Measurements from ENCODE around the gene DRC3.
"Not testable (repeated sequence)": the region's sequence is repeated elsewhere in the genome, so short reads cannot be mapped to it uniquely, and the experiment has no call there.

Gene DRC3

GRCh38 chr17:17941015-17941414 lies 31.6 kb upstream of the DRC3 start:
- DNase-seq: no peak

GRCh38 chr17:17942846-17943245 lies 29.8 kb upstream of the DRC3 start:
- DNase-seq: no peak

- DNase-seq: no peak
These were observed 29.2 kb upstream of the DRC3 start for GRCh38 chr17:17943281-17943984.

- no peak for DNase-seq
These were observed 28.4 kb upstream of the DRC3 start for GRCh38 chr17:17944242-17944641.

GRCh38 chr17:17944743-17945142 lies 27.9 kb upstream of the DRC3 start:
- DNase-seq: no peak

- DNase-seq: no peak
These were observed 26.6 kb upstream of the DRC3 start for GRCh38 chr17:17946093-17946492.

- DNase-seq: no peak
These were observed 25.4 kb upstream of the DRC3 start for GRCh38 chr17:17947309-17947708.

- no peak for DNase-seq
These were observed 24.7 kb upstream of the DRC3 start for GRCh38 chr17:17947966-17948365.

- no peak for DNase-seq
These were observed 22.3 kb upstream of the DRC3 start for GRCh38 chr17:17950347-17950746.

- no peak for DNase-seq
These were observed 21.9 kb upstream of the DRC3 start for GRCh38 chr17:17950806-17951205.

- no peak for DNase-seq
These were observed 21.1 kb upstream of the DRC3 start for GRCh38 chr17:17951524-17951923.

GRCh38 chr17:17952691-17953090 lies 20.0 kb upstream of the DRC3 start:
- no peak for DNase-seq

GRCh38 chr17:17954079-17954478 lies 18.6 kb upstream of the DRC3 start:
- DNase-seq: no peak

- not testable (repeated sequence) for DNase-seq
These were observed 16.8 kb upstream of the DRC3 start for GRCh38 chr17:17955790-17956341.

GRCh38 chr17:17957584-17957916 lies 15.1 kb upstream of the DRC3 start:
- no peak for DNase-seq

GRCh38 chr17:17958982-17959381 lies 13.7 kb upstream of the DRC3 start:
- DNase-seq: no peak

GRCh38 chr17:17959520-17960361 lies 12.9 kb upstream of the DRC3 start:
- no peak for DNase-seq

GRCh38 chr17:17960500-17961030 lies 12.1 kb upstream of the DRC3 start:
- DNase-seq: no peak

- no peak for DNase-seq
These were observed 9.6 kb upstream of the DRC3 start for GRCh38 chr17:17963066-17963465.

GRCh38 chr17:17963694-17964436 lies 8.8 kb upstream of the DRC3 start:
- no peak for DNase-seq

- no peak for DNase-seq
These were observed 8.0 kb upstream of the DRC3 start for GRCh38 chr17:17964710-17965109.

- DNase-seq: no peak
These were observed 7.4 kb upstream of the DRC3 start for GRCh38 chr17:17965152-17965721.

- no peak for DNase-seq
These were observed 6.3 kb upstream of the DRC3 start for GRCh38 chr17:17966399-17966798.
